GM12874 (cell line): ENCODE measurements around the gene FOXE1.

Experiments
- TF ChIP-seq, protein P1 (sequence below): IDR thresholded peaks from 2 replicates; pipeline ENCODE4 v1.5.1; 2011; ENCODE audit warnings: low read depth, mild to moderate bottlenecking, control low read depth, low read length, moderate library complexity; ENCODE audit not compliant: insufficient read depth

FOXE1 gene

GRCh38 chr9:97866848-97867247 lies 13.8 kb downstream of the FOXE1 start:
- TF ChIP-seq, protein P1, sequence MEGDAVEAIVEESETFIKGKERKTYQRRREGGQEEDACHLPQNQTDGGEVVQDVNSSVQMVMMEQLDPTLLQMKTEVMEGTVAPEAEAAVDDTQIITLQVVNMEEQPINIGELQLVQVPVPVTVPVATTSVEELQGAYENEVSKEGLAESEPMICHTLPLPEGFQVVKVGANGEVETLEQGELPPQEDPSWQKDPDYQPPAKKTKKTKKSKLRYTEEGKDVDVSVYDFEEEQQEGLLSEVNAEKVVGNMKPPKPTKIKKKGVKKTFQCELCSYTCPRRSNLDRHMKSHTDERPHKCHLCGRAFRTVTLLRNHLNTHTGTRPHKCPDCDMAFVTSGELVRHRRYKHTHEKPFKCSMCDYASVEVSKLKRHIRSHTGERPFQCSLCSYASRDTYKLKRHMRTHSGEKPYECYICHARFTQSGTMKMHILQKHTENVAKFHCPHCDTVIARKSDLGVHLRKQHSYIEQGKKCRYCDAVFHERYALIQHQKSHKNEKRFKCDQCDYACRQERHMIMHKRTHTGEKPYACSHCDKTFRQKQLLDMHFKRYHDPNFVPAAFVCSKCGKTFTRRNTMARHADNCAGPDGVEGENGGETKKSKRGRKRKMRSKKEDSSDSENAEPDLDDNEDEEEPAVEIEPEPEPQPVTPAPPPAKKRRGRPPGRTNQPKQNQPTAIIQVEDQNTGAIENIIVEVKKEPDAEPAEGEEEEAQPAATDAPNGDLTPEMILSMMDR, result no peak

DNA sequence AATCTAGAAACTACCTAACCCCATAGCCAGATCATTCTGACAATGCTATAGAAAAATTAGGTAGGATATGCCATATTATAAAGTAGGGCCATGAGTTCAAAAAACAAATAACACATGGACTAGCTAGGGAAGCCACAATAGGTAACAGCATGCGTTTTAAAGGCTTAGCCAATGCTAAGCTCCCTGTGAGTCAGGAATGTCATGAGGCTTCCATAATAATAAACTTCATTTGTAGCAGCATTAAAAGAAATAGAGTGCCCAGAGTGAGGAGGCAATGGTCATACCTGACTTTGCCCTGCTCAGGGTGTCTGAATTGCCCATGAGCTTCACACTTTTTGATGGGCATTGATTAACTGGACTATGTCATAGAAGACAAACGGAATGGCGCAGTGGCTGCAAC lies 15.8 kb downstream of the FOXE1 start:
- TF ChIP-seq, protein P1, result no peak

DNA sequence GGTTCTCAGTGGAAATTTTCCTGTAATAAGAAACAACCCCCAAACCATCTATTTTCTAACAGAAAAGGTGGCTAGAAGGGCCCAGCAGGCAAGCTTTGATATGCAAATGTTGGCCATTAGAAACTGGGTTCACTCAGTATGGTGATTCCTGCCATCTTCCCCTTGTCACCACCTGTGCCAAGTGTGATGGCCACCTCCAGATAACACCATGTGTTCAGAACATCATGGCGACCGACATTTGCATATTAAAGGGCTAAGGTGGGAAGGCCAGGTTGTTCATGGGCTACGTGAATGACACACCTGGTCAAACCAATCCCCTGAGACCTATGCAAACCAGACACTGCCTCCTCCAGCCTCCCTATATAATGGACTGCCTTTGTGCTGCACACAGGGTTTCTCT lies 20.4 kb downstream of the FOXE1 start:
- TF ChIP-seq, protein P1, result no peak

- TF ChIP-seq, protein P1, result no peak
Observed at GRCh38 chr9:97873882-97874281, 20.9 kb downstream of the FOXE1 start.

- TF ChIP-seq, protein P1, result no peak
Observed at GRCh38 chr9:97874624-97875023, 21.6 kb downstream of the FOXE1 start.

DNA sequence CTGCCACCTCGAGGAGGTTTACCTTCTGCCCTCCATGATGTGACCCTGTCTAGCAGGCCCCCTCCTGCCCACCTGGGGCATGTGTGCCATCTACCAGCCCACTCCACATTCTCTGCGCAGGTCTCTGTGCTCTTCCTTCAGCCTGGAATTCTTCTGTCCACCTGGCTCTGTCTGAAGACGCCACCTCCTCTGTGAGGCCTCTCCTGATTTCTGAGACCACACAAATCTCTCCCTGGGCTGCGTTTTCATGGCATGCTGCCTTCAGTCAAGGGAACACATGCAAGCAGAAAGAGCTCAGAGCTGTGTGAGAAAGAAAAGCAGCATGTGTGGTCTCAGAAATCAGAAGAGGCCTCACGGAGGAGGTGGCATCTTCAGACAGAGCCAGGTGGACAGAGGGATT lies 22.1 kb downstream of the FOXE1 start:
- TF ChIP-seq, protein P1, result no peak

- TF ChIP-seq, protein P1, result no peak
Observed at GRCh38 chr9:97876061-97876460, 23.0 kb downstream of the FOXE1 start.

DNA sequence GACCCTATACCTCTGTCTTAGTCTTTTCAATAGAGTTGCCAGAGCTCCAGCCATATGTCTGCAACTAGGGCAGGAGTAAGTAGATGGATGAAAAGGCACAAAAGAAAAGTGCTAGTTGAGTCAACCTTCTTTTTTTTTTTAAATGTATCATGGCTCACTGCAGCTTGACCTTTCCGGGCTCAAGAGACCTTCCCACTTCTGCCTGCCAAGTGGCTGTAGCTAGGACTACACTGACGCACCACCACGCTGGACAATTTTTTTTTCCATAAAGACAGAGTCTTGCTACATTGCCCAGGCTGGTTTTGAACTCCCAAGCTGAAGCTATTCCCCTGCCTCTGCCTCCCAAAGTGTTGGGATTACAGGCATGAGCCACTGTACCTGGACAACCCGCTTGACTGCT lies 27.3 kb downstream of the FOXE1 start:
- TF ChIP-seq, protein P1, result no peak
